ENCODE measurements around the gene POLA2.
"Not testable (repeated sequence)": the region's sequence is repeated elsewhere in the genome, so short reads cannot be mapped to it uniquely, and the experiment has no call there.

Gene POLA2, protein sequence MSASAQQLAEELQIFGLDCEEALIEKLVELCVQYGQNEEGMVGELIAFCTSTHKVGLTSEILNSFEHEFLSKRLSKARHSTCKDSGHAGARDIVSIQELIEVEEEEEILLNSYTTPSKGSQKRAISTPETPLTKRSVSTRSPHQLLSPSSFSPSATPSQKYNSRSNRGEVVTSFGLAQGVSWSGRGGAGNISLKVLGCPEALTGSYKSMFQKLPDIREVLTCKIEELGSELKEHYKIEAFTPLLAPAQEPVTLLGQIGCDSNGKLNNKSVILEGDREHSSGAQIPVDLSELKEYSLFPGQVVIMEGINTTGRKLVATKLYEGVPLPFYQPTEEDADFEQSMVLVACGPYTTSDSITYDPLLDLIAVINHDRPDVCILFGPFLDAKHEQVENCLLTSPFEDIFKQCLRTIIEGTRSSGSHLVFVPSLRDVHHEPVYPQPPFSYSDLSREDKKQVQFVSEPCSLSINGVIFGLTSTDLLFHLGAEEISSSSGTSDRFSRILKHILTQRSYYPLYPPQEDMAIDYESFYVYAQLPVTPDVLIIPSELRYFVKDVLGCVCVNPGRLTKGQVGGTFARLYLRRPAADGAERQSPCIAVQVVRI

DNA sequence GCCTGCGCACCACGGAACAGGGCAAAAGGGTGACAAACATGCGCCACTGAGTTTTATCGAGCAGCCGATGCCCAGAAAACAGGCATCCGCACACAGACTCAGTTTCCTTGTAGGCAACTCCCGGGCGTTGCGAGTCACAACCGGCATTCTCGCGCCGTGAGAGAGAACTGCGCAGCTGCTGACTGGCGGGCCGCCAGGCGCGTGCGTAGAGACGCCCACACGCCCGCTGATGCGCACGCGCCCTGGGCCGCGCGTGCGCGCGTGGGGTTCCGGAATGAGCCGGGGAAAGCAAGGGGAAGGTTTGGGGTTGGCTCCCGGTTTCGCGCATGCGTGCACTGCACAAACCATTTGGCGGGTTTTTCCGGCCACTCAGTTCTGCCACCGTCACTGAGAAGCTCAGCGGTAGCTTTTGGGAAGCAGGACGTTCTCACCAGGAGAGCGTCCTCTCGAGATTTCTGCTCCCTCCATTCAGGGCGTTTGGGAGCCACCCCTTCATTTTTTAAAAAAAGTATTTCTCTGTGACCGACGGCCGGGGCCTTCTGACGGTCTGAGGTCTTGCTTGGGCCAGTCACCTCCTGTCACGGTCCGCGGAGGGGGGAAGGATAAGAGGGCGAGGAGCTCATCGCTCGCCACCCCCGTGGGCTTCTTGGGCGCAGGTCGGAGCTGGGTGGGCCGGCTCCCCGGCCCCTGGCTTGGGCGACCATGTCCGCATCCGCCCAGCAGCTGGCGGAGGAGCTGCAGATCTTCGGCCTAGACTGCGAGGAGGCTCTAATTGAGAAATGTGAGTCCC, at the start of gene POLA2:
TSS of gene POLA2 (plus strand) at position 372 of the 790 bp plus-strand sequence. CDS start at position 703, 331 bp downstream.
- DNase-seq: no peak

DNA sequence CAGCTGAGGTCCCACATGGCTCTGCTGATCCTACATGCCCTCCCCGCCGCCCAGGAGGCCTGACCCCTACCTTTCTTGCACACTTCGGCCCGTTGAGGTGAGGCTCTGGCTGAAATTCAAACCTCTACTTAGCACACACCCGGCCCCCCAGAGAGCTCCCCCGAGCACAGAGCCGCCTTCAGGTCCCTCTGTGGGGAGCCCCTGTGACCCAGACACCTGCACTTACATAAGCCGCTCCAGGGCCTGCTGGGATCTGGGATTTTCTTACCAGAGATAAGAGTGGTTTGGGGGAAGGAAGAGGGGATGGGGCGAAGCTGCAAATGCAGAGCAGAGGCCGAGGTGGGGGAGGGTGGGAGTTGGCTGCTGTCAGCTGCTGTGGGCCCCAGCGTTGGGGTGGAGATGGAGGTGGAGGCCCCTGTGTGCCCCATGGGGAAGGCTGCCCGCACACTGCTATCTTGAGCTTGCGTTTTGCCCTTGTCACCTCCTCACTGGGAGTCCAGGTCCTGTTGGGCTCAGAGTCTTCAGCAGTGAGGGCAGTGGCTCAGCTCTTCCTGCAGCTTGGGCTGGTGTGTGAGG, 49.4 kb upstream of the POLA2 start:
- no peak for DNase-seq

DNA sequence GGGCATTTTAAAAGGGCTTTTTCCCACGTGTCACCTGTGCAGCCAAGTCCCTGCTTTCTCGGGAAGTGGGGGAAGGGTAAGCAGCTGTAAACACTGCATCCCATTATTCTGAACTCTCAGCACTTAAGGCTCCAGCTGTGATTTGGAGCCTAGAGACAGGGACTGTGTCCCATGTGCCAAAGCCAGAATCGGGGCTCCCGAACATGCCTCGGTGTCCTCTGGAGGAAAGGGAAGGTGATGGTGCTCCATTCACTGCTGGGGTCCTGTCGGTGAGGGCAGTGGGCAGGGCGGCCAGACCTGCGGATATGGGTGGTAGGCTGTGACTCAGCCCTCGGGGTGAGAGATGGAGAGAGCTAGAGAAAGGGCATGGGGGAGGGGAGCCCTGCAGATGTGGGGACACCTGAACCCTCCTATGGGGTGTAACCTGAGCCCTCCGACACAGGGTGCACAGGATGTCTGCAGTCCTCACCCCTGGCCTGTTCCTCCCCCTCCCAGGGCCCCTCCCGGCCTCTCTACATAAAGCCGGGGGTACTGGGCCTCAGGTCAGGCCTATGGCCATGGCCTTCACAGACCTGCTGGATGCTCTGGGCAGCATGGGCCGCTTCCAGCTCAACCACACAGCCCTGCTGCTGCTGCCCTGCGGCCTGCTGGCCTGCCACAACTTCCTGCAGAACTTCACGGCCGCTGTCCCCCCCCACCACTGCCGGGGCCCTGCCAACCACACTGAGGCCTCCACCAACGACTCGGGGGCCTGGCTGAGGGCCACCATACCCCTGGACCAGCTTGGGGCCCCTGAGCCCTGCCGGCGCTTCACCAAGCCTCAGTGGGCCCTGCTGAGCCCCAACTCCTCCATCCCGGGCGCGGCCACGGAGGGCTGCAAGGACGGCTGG, 48.2 kb upstream of the POLA2 start:
- DNase-seq: no peak

DNA sequence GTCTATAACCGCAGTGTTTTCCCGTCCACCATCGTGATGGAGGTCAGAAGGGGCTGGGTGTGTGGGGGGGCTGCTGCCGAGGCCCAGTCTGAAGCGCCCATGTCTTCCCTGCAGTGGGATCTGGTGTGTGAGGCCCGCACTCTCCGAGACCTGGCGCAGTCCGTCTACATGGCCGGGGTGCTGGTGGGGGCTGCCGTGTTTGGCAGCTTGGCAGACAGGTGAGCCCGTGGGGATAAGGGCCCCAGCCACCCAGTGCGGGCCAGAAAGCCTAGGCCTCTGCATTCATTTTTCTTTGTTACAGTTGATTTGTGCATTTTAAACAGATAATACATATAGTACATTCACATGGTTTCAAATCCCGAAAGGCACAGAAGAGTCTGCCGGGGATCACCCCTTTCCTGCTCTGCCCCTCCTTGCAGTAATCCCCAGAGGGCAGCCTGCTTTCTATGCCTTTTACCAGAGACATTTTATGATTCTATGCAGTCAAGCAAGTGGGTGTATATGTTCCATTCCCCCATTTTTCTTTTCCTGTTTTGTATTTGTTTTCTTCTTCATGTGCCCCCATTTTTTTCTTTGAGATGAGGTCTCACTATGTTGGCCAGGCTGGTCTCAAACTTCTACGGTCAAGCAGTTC, 47.4 kb upstream of the POLA2 start:
- no peak for DNase-seq

DNA sequence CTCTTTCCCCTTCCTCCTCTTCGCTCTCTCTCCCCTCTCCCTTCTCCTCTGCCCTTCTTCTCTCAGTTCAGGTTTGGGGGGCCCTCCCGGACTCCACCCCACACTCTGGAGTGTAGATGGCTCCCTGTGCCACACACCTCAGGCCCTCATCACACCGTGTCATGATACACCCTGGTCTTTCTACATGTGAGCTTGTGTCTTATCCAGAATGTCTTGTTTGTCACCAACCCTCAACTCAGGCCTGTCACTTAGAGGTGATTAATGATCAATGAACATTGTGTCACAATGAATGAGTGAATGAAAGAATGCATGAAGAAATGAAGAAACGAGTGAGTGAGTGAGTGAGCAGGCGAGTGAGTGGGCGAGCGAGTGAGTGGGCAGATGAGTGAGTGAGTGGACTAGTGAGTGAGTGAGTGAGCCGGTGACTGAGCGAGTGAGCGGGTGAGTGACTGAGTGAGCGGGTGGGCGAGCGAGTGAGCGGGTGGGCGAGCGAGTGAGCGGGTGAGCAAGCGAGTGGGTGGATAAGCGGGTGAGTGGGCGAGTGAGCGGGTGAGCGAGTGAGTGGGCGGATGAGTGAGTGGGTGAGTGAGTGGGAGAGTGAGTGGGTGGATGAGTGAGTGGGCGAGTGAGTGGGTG, 46.2 kb upstream of the POLA2 start:
- DNase-seq: no peak

DNA sequence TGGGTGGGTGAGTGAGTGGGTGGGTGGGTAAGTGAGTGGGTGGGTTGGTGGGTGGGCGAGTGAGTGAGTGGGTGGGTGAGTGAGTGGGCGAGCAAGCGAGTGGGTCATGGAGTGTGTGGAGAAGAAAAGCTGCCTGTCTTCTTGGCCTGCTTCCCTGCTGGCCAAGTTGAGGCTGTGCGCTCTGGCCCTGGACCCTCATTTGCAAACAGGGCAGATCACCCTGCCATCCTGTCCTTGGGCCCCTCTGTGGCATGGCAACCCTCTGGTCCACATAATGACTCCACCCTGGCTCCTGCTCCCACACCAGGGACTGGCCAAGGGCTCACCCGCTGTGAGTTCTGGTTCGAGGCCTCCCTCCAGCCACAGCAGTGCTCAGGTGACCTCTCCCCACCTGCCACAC, 44.9 kb upstream of the POLA2 start:
- no peak for DNase-seq

DNA sequence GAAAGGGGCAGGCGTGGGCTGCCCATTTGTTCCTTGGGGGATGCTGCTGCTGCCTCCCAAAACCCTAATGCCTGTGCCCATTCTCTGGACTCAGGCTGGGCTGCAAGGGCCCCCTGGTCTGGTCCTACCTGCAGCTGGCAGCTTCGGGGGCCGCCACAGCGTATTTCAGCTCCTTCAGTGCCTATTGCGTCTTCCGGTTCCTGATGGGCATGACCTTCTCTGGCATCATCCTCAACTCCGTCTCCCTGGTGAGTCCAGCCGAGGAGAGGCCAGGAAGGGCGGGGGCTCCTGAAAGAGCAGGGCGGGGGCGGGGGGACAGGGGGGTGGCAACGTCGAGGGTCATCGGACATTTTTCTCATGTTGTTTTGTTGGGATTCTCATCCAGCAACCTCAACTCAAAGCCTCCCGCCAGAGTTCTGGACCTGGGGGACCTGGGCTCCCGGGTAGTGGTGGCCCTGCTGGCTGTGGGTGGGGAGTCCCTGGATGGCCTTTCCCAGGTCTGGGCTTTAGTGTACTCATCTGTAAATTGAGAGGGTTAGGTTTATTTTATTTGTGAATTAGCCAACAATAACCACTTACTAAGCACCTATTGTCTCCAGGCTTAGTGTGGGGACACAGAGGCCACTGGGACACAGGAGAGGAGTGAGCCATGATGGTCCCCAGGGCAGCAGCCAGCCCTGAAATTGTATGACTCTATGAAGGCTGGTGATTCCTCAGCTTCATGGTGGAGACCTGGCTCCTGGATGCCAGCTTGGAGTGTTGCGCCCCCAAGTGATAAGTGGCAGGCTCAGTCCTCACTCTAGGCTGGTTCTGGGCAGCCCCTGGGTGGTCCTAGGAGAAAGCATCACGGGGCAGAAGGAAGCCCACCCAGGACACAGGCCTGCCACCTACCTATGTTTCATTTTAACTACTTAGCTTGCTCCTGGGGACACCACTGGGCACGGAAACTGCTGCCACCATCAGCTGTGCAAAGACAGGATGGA, 44.0 kb upstream of the POLA2 start:
- no peak for DNase-seq

DNA sequence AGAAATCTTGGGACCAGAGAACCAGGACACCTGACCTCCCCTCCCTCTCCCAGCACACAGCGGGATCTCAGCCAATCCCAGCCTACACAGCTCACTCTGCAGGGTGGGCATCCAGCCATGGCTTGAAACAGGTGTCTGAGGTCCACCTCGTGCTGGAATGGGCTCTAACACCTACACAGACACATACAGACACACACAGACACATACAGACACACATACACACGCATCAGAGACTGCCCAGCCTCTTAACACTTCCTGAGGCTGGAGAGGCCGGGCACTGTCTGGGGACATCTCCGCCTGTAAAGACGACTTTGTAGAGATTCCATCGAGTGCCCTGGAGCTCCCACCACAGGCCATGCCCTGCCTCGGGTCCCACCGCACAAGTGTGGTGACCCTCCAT, 43.3 kb upstream of the POLA2 start:
- DNase-seq: no peak

DNA sequence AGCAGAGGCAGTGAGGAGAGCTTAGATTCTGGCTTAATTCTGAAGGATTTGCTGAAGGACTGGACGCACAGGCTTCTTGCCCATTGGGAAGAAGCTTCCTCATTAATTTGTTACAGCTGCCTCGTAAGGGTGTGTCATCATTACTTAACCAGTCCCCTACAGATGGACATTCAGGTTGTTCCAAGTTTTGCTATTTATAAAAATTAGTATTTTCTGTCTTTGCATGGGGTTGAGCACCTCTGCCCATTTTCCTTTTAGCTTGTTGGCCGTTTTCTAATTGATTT, 41.9 kb upstream of the POLA2 start:
- DNase-seq: no peak

DNA sequence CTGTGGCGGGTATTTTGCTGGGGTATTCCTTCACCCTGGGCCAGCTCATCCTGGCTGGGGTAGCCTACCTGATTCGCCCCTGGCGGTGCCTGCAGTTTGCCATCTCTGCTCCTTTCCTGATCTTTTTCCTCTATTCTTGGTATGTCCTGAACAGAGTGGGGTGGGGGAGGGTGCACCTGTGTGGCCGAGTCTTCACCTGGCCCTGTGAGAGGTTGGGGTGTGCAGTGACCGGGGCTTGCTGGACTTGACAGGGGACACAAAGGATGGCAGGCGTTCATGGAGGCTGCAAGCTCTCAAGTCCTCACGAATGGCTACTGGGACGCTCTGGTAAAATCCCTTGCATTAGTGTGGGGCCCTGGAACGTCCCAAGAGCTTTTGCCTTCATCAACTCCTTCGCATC, 40.7 kb upstream of the POLA2 start:
- DNase-seq: no peak

DNA sequence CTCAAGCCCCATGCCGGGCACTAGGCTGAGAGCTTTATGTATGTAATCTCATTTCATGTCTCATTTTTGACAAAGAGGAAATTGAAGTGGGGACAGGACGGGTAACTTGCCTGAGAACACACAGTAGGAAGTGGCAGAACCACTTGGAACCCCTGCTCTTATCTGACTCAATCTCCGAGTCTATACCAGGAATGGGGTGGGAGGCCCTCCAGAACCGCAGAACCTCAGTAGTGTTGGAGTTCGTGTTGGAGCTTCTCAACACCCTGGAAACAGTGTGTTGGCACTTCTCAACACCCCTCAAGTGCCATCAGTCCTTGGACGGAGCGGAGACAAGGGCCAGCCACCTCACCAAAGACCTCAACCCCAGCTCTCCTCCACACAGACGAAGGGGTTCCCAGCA, 38.8 kb upstream of the POLA2 start:
- no peak for DNase-seq

DNA sequence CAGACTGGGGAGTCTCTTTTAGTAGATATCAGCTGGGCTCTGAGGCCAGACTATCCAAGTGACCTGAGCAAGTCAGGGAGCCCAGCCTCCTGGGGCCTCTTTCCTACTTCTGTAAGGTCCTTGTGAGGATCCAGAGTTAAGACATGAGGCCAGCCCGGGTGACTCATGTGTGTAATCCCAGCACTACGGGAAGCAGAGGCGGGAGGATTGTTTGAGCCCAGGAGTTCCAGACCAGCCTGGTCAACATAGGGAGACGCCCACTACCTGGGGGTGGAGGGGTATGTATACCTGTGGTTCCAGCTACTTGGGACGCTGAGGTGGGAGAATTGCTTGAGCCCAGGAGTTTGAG, 36.9 kb upstream of the POLA2 start:
- DNase-seq: no peak

DNA sequence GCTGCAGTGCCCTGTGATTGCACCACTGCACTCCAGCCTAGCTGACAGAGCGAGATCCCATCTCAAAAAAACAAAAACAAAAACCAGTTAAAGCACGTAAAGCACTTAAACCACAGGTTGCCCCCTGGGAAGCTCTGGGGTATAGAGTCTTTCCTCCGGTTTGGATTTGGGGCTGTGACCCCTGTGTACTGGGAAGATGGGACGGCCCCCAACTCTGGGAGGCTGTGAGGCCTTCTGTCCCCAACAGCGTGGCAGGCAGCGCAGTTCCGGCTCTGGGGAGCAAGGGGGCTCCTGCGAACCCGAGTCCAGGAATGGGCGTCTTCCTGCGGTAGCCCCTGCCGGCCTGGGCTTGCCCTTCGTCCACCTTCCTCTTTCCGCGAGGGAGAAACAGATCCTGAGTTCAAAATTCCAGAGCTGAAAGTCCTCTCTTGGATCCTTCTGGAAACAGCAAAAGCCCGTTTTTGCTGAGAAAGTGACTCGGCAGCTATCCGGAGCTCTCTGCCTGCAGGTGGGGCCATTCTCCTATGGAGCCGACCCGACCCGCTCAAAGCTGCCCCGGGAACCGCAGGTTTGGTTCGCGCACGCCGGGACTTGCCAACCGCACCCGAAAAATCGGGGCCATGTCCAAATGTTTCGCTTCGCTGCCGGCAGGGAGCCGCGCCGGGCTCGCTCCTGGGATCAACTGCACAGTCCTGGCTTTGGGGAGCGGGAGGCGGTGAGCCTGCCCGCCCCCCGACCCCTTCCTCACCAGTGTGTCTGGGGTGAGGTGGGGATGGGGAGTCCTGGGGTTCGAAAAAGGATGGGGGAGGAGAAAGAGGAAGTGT, 36.3 kb upstream of the POLA2 start:
- DNase-seq: no peak

DNA sequence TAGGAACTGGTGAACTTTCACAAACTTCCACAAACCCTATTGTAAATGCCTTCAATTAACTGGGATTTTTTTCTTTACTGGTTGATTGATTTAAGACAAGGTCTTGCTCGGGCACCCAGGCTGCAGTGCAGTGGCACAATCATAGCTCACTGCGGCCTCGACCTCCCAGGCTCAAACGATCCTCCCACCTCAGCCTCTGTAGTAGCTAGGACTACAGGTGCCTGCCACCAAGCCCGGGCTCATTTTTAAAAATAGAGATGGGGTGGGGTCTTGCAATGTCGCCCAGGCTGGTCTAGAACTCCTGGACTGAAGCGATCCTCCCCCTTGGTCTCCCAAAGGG, 35.7 kb upstream of the POLA2 start:
- DNase-seq: no peak

DNA sequence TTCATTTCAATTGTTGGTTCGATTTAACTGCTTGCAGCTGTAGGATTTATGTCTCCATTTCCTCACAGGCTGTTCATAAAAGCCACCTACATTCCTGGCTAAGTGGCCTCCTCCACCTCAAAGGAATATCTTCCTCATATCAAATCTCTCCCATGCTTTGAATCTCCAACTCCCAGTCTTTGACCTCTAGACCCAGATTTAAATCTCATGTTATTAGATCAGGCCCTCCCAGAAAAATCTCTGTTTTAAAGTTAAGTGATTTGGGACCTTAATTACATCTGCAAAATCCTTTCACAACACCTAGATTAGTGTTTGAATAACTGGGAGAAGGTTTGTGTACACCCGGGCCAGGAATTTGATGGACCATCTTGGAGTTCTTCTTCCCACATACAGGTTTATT, 33.9 kb upstream of the POLA2 start:
- DNase-seq: no peak

DNA sequence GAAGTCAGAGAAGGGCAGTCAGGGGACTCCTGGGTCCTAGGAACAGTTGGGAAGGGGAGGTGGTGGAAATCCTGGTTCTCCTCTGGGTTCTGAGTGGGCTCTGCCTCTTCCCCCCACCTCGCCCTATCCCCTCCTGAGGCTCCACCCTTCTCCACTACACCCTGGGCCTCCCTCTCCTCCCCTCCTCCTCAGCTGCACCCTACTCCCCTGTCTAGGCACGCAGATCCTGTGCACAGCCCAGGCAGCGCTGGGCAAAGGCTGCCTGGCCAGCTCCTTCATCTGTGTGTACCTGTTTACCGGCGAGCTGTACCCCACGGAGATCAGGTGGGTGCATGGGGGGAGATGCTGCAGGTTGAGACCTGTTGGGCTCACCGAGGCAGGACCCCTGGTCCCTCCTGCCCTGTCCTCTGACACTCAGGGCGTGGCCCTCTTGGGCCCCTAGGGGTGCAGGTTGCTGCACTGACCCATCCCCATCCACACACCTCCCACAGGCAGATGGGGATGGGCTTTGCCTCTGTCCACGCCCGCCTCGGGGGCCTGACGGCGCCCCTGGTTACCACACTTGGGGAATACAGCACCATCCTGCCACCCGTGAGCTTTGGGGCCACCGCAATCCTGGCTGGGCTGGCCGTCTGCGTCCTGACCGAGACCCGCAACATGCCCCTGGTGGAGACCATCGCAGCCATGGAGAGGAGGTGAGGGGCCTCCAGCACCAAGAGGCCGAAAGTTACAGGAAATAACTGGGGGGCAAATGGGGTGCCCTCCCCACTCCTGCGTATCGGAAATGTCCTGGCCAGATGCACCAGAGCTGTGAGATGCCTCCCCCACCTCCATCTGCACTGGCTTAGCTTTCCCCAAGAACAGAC, 25.3 kb upstream of the POLA2 start:
- no peak for DNase-seq

DNA sequence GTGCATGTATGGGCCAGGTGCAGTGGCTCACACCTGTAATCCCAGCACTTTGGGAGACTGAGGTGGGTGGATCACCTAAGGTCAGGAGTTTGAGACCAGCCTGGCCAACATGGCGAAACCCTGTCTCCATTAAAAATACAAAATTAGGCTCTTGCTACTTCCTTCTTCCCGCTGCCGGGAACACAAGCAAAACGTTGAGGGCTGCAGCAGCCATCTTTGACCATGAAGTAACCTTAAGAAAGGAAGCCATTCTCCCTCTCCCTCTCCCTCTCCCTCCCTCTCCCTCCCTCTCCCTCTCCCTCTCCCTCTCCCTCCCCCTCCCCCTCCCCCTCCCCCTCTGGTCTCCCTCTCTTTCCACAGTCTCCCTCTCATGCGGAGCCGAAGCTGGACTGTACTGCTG, 23.5 kb upstream of the POLA2 start:
- DNase-seq: not testable (repeated sequence)

DNA sequence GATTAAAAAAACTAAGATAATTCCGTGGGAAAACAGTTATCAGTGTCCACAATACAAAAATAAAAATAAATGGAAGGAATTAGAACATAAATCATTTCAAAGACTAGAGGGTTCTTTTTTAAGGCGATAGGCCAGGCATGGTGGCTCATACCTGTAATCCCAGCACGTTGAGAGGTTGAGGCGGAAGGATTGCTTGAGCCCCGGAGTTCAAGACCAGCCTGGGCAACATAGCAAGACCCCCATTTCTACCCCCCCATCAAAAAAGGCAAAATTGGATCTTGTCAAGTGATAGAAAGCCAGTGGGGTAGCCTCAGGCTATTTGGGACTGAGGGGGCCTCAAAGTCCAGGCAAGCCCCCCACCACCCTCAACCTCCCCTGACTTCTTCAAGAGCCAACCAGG, 20.6 kb upstream of the POLA2 start:
- DNase-seq: no peak

DNA sequence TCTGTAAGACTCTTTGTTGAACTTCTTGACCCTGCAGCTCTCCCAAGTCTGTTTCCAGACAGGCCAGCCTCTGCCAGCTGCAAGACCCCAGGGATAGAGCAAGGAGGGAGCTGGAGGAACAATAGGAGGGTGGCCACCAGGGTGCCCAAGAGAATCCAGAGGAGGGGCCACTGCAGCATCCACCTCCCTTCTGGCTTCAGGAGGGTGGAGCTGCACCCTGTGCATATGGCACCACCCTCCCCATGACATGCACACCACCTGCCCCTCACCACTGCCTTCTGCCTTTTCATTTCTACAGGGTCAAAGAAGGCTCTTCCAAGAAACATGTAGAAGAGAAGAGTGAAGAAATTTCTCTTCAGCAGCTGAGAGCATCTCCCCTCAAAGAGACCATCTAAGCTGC, 20.1 kb upstream of the POLA2 start:
- no peak for DNase-seq

Data from cortex of kidney (tissue), 1 donor.